ENCODE data around the gene SPIRE2.
"Not testable (repeated sequence)": the region's sequence is repeated elsewhere in the genome, so short reads cannot be mapped to it uniquely, and the experiment has no call there.

GRCh38 chr16:89879123-89879522 lies 50.8 kb downstream of the SPIRE2 start:
- not testable (repeated sequence) for TF ChIP-seq NCOA6 (IDR thresholded peaks at IDR 0.05); POLR2A (conservative IDR thresholded peaks at IDR 0.05); SIN3A (IDR thresholded peaks at IDR 0.05; ENCODE audit: borderline replicate concordance in 2 of 2, control insufficient read depth in 1 of 2, low read depth in 2 of 2, low read length in 2 of 2); PCBP2 (IDR thresholded peaks at IDR 0.05; ENCODE audit: low read depth, low read length, poor library complexity, severe bottlenecking); MED1 (CRISPR knock-in tag; IDR thresholded peaks at IDR 0.05; ENCODE audit: borderline replicate concordance); CTCF (IDR thresholded peaks at IDR 0.05 in 2 of 3, conservative IDR thresholded peaks at IDR 0.05 in 1 of 3; ENCODE audit: insufficient read depth in 2 of 3, low read depth in 1 of 3, low read length in 3 of 3); TCF7L2 (IDR thresholded peaks at IDR 0.05; ENCODE audit: low read depth, low read length); POLR2AphosphoS5 (IDR thresholded peaks at IDR 0.05; ENCODE audit: control insufficient read depth, insufficient read depth, low read depth, low read length); PHF8 (IDR thresholded peaks at IDR 0.05; ENCODE audit: borderline replicate concordance, low read length)

Measured in K562 (cell line).